ENCODE measurements around the gene RNF208.

DNA sequence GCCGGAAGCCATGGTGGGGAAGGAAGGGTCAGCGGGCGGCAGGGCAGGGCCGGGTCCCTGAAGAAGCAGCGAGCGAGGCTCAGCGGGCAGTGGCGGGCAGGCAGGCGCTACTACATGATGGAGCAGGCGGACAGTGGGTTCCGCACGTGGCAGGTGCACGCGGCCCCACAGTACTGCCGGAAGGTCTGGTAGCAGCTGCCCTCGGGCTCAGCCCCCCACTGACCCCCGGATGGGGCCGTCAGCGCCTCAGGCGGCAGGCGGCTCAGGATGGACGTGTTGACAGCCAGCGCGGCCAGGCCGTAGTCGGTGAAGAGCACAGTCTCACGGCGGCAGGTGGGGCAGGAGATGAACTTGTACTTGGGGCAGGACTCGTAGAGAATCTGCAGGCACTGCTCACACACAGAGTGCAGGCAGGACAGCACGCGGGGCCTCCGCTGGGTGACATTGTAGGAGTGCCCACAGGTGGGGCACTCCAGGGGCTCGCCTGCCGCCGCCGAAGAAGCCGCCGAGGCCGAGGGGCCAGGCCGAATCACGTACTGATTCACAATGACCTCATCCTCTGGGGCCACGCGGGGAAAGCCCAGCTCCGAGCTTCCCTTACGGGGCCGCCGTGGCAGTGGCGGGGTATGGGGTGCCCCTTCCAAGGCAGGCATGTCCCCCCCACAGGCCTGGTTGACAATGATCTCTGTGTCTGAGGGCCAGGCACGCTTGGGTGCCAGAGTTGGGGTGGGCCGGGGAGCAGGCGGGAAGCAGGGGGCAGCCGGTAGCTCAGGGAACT, 1.5 kb downstream of the RNF208 start:
- TF ChIP-seq CTCF (IDR thresholded peaks at IDR 0.05) (no peak), ZFX (IDR thresholded peaks at IDR 0.05; ENCODE audit: borderline replicate concordance) (no peak)

All from 22Rv1 (cell line).